Rectal smooth muscle tissue (tissue), 1 donor: Measurements from ENCODE around the gene SLC5A5.

ENCODE experiments used
- H3K27ac ChIP-seq: one replicate; pipeline ENCODE4 v1.7.0; 2013; ENCODE audit warnings: low read depth, low read length, inconsistent platforms
- H3K27me3 ChIP-seq: one replicate; pipeline ENCODE4 v1.7.0; 2013; ENCODE audit warnings: low read length; ENCODE audit not compliant: control insufficient read depth, insufficient read depth
- H3K36me3 ChIP-seq: one replicate; pipeline ENCODE4 v1.7.0; 2013; ENCODE audit warnings: low read length; ENCODE audit not compliant: control insufficient read depth, insufficient read depth
- H3K4me1 ChIP-seq: one replicate; pipeline ENCODE4 v1.7.0; 2013; ENCODE audit warnings: low read length; ENCODE audit not compliant: control insufficient read depth, insufficient read depth
- H3K4me3 ChIP-seq: one replicate; pipeline ENCODE4 v1.7.0; 2013; ENCODE audit warnings: low read length
- H3K9ac ChIP-seq: one replicate; pipeline ENCODE4 v1.7.0; 2013; ENCODE audit warnings: low read length

The SLC5A5 gene

GRCh38 chr19:17859533-17860330 lies 12.0 kb upstream of the SLC5A5 start, which contains the start of gene RPL18A:
Gene RPL18A, plus strand, starts transcription at chr19:17859910. Its CDS starts 47 bp downstream, at chr19:17859957.
- Histone ChIP-seq H3K4me3 (peak within 1 kb of the TSS; percentile 86), H3K27me3 (no peaks in the 10 kb centered on the region), H3K27ac (peak within 1 kb of the TSS; percentile 87), H3K36me3 (peaks cover 25% of the 10 kb centered on the region), H3K4me1 (peaks cover 10% of the 10 kb centered on the region), H3K9ac (peak within 1 kb of the TSS; percentile 39)

GRCh38 chr19:17860331-17860992 lies 11.3 kb upstream of the SLC5A5 start:
- H3K36me3 ChIP-seq, result peaks cover 25% of the 10 kb centered on the region
- H3K9ac ChIP-seq, result peak overlapping the region; percentile 39
- H3K27me3 ChIP-seq, result no peaks in the 10 kb centered on the region
- H3K4me1 ChIP-seq, result peaks cover 10% of the 10 kb centered on the region
- peak overlapping the region; percentile 86 for H3K4me3 ChIP-seq
- H3K27ac ChIP-seq, result peak overlapping the region; percentile 87

GRCh38 chr19:17860993-17861360 lies 10.8 kb upstream of the SLC5A5 start:
- Histone ChIP-seq H3K27me3 (no peaks in the 10 kb centered on the region), H3K4me3 (peak overlapping the region; percentile 86), H3K36me3 (peaks cover 25% of the 10 kb centered on the region), H3K9ac (peak overlapping the region; percentile 39), H3K4me1 (peaks cover 10% of the 10 kb centered on the region), H3K27ac (no peak overlapping the region)

GRCh38 chr19:17861542-17862402 lies 10.0 kb upstream of the SLC5A5 start:
- peaks cover 25% of the 10 kb centered on the region for H3K36me3 ChIP-seq
- peaks cover 10% of the 10 kb centered on the region for H3K4me1 ChIP-seq
- peak overlapping the region; percentile 29 for H3K4me3 ChIP-seq
- no peak overlapping the region for H3K27ac ChIP-seq
- H3K9ac ChIP-seq, result peak overlapping the region; percentile 38
- no peaks in the 10 kb centered on the region for H3K27me3 ChIP-seq

GRCh38 chr19:17862711-17863519 lies 8.8 kb upstream of the SLC5A5 start:
- no peak overlapping the region for H3K9ac ChIP-seq
- H3K36me3 ChIP-seq, result peaks cover 25% of the 10 kb centered on the region
- no peak overlapping the region for H3K27ac ChIP-seq
- H3K4me3 ChIP-seq, result no peak overlapping the region
- H3K4me1 ChIP-seq, result peaks cover 10% of the 10 kb centered on the region
- no peaks in the 10 kb centered on the region for H3K27me3 ChIP-seq

- H3K9ac ChIP-seq, result no peak overlapping the region
- H3K4me1 ChIP-seq, result peaks cover 10% of the 10 kb centered on the region
- H3K27me3 ChIP-seq, result no peaks in the 10 kb centered on the region
- H3K36me3 ChIP-seq, result peaks cover 25% of the 10 kb centered on the region
- H3K27ac ChIP-seq, result no peak overlapping the region
- H3K4me3 ChIP-seq, result no peak overlapping the region
Measured at GRCh38 chr19:17863520-17864182, 8.1 kb upstream of the SLC5A5 start.

- no peaks in the 10 kb centered on the region for H3K27me3 ChIP-seq
- no peak overlapping the region for H3K4me3 ChIP-seq
- H3K4me1 ChIP-seq, result peaks cover 9% of the 10 kb centered on the region
- peaks cover 25% of the 10 kb centered on the region for H3K36me3 ChIP-seq
- no peak overlapping the region for H3K27ac ChIP-seq
- H3K9ac ChIP-seq, result no peak overlapping the region
Measured at GRCh38 chr19:17865364-17866311, 6.1 kb upstream of the SLC5A5 start.

- Histone ChIP-seq H3K4me3 (no peak overlapping the region), H3K27me3 (peaks cover 4% of the 10 kb centered on the region), H3K36me3 (peaks cover 25% of the 10 kb centered on the region), H3K9ac (no peak overlapping the region), H3K27ac (no peak overlapping the region), H3K4me1 (peaks cover 2% of the 10 kb centered on the region)
Measured at GRCh38 chr19:17866312-17866963, 5.3 kb upstream of the SLC5A5 start.

- Histone ChIP-seq H3K4me3 (no peak overlapping the region), H3K27ac (no peak overlapping the region), H3K4me1 (no peaks in the 10 kb centered on the region), H3K36me3 (peaks cover 20% of the 10 kb centered on the region), H3K27me3 (peaks cover 9% of the 10 kb centered on the region), H3K9ac (no peak overlapping the region)
Measured at GRCh38 chr19:17866964-17867486, 4.7 kb upstream of the SLC5A5 start.

- no peak overlapping the region for H3K27ac ChIP-seq
- no peaks in the 10 kb centered on the region for H3K4me1 ChIP-seq
- peaks cover 19% of the 10 kb centered on the region for H3K27me3 ChIP-seq
- no peak overlapping the region for H3K4me3 ChIP-seq
- peaks cover 5% of the 10 kb centered on the region for H3K36me3 ChIP-seq
- no peak overlapping the region for H3K9ac ChIP-seq
Measured at GRCh38 chr19:17868669-17869068, 3.1 kb upstream of the SLC5A5 start.
